Activated CD8-positive, alpha-beta T cell treated with anti-CD3 and anti-CD28 coated beads for 36 hours (primary cell): ENCODE results near the gene AMBN. TPM values are rescaled to one million over a fixed set of nuclear protein-coding genes. Genes with fewer than 3 reads are reported as not detected.
A peak's percentile ranks its signal among the peaks of the same experiment; 100 is the strongest.

Experiments used
- ATAC-seq: fragments of 200-7000 bp; cut with Tn5 transposase; one replicate; pipeline ENCODE4 v1.10.0; 2021; ENCODE audit warnings: mild to moderate bottlenecking, moderate library complexity
- CTCF ChIA-PET: fragments of 350-600 bp; sonication (Branson Sonifier 250); formaldehyde crosslinking; loops from one replicate; lab custom pipeline; 2021; ENCODE audit warnings: antibody characterized with exemption; lab: Charles Lee
- POLR2A ChIA-PET: fragments of 350-600 bp; sonication (Branson Sonifier 250); formaldehyde crosslinking; loops from one replicate; lab custom pipeline; 2021; ENCODE audit warnings: antibody characterized with exemption; lab: Charles Lee
- DNase-seq: peaks from one replicate; pipeline ENCODE4 v3.0.0-alpha.2; 2020
- H3K27ac Mint-ChIP-seq: one replicate; pipeline ENCODE4 v1.8.0; 2021; ENCODE audit warnings: mild to moderate bottlenecking, mixed read lengths
- H3K27me3 Mint-ChIP-seq: one replicate; pipeline ENCODE4 v1.8.0; 2021; ENCODE audit warnings: mixed read lengths
- H3K36me3 Mint-ChIP-seq: one replicate; pipeline ENCODE4 v1.8.0; 2021; ENCODE audit warnings: low read depth, mixed read lengths
- H3K4me1 Mint-ChIP-seq: one replicate; pipeline ENCODE4 v1.8.0; 2021; ENCODE audit warnings: low read depth, mixed read lengths
- H3K4me3 Mint-ChIP-seq: one replicate; pipeline ENCODE4 v1.8.0; 2021; ENCODE audit warnings: mild to moderate bottlenecking, moderate library complexity, mixed read lengths
- H3K9me3 Mint-ChIP-seq: one replicate; pipeline ENCODE4 v1.8.0; 2021; ENCODE audit warnings: mixed read lengths
- intact Hi-C: fragments of 100-400 bp; cut with micrococcal nuclease; formaldehyde crosslinking; loops from one replicate; pipeline ENCODE4 v1.10.0; 2022
- total RNA-seq, 2 experiments: library from RNA; stranded (reverse); gene quantifications; one replicate each; pipeline ENCODE4 v1.2.3, GENCODE V29; 2021
- TF ChIP-seq, protein P1 (sequence below): fragments of 200-600 bp; IDR thresholded peaks from one replicate; pipeline ENCODE4 v1.8.0; 2022; ENCODE audit warnings: antibody characterized with exemption, mild to moderate bottlenecking

The AMBN gene
- total RNA-seq, 2 experiments from 2014 or later: not detected

DNA sequence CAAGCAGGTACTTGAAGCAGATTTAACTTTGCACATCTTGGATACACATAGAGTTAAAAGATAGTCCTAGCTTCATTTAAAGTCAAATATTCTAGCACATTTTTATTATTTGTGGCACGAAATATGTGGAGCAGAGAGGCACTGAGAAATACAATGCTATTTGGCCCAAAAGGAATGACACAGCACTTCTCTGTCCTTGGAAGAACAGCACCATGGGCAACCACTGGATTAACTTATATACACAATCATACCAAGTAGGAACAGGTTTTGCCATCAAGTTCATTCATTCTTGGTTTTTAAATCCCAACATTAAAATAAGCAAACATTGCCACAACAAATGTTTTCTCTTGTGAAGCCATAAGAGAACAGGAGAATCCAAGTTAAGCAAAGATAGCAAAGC is 35.6 kb downstream of the AMBN start:
- Mint-ChIP-seq H3K9me3 (no peaks in the 10 kb centered on the region), H3K36me3 (no peaks in the 10 kb centered on the region), H3K27me3 (peaks cover 1% of the 10 kb centered on the region), H3K27ac (no peak overlapping the region), H3K4me1 (peaks cover 12% of the 10 kb centered on the region), H3K4me3 (no peak overlapping the region)
- CTCF ChIA-PET: interaction anchor here (0.9 to 2.4 kb wide), 4 partner anchors 12 to 26 kb away, joined by 3 to 5 read pairs (median 3); no protein-coding TSS in a partner anchor
- ATAC-seq (no peak), DNase-seq (no peak)
- POLR2A ChIA-PET: interaction anchor here (0.6 kb wide), 1 partner anchor 24 kb away, joined by 3 read pairs; no protein-coding TSS in a partner anchor
- TF ChIP-seq, protein P1, sequence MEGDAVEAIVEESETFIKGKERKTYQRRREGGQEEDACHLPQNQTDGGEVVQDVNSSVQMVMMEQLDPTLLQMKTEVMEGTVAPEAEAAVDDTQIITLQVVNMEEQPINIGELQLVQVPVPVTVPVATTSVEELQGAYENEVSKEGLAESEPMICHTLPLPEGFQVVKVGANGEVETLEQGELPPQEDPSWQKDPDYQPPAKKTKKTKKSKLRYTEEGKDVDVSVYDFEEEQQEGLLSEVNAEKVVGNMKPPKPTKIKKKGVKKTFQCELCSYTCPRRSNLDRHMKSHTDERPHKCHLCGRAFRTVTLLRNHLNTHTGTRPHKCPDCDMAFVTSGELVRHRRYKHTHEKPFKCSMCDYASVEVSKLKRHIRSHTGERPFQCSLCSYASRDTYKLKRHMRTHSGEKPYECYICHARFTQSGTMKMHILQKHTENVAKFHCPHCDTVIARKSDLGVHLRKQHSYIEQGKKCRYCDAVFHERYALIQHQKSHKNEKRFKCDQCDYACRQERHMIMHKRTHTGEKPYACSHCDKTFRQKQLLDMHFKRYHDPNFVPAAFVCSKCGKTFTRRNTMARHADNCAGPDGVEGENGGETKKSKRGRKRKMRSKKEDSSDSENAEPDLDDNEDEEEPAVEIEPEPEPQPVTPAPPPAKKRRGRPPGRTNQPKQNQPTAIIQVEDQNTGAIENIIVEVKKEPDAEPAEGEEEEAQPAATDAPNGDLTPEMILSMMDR: no peak
- intact Hi-C loops: no loop called here

DNA sequence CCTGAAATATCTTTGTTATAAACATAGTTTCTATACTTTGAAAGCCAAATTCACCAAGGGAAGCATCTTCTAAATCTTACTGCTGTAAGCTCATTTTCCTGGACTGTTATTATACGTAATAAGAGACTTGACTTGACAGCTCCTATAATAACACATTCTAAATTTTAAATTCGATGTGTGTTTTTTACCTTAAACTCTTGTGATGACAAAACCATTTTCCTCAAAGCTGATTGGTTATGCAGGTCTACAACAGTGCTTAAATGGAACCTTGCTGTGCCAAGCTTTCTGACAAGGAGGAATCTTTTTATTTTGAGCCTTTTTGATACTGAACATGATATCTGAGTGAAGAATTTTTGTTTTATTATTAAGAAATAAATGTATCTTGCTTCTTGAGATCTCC is 36.4 kb downstream of the AMBN start, which contains the start of gene ENAM:
TSS of gene ENAM (plus strand) at position 301 of the 400 bp plus-strand sequence. CDS start 757 bp downstream, outside the sequence.
- peaks cover 1% of the 10 kb centered on the region for H3K27me3 Mint-ChIP-seq
- H3K36me3 Mint-ChIP-seq: no peaks in the 10 kb centered on the region
- ATAC-seq (no peak), DNase-seq (no peak)
- ChIA-PET POLR2A (no interaction called here), CTCF (interaction anchor here (0.9 to 2.4 kb wide), 3 partner anchors 12 to 27 kb away, joined by 3 to 11 read pairs (median 5); no protein-coding TSS in a partner anchor)
- no peak within 1 kb of the TSS for H3K27ac Mint-ChIP-seq
- intact Hi-C loops: no loop called here
- TF ChIP-seq, protein P1: no peak
- peaks cover 9% of the 10 kb centered on the region for H3K4me1 Mint-ChIP-seq
- H3K9me3 Mint-ChIP-seq: no peaks in the 10 kb centered on the region
- no peak within 1 kb of the TSS for H3K4me3 Mint-ChIP-seq

DNA sequence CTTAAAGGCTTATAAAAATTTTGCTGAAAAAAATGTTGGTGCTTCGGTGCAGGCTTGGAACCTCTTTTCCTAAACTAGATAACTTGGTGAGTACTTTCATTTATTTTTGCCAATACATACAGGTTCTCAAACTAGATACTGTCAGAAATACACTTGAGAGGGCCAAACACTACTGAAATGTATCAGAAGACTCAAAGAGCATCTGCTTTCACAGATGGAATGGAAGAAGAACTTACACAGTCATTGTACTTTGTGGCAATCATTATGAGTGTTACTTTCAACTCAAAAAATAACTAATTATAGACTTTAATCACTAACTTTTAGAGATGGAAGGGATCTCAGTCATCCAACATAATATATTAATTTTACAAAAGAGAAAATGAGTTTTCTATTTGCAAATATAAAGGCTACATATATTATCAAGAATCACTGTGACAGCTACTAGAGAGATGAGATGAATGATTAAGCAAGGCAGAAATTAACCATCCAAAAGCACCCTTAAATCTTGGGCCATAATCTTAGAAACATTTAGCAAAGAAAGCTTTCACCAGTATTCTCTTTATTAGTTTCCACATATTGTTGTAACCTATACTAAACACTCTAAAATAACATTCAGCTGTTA is 37.5 kb downstream of the AMBN start:
- Mint-ChIP-seq H3K27me3 (peaks cover 1% of the 10 kb centered on the region), H3K4me3 (no peak overlapping the region), H3K9me3 (no peaks in the 10 kb centered on the region), H3K4me1 (peaks cover 6% of the 10 kb centered on the region), H3K36me3 (no peaks in the 10 kb centered on the region), H3K27ac (no peak overlapping the region)
- TF ChIP-seq, protein P1: no peak
- intact Hi-C loops: no loop called here
- CTCF ChIA-PET: interaction anchor here (1.4 to 2.4 kb wide), 2 partner anchors 14 to 23 kb away, joined by 5 to 11 read pairs; no protein-coding TSS in a partner anchor
- ATAC-seq: peak; percentile 45
- DNase-seq: no peak
- POLR2A ChIA-PET: no interaction called here

DNA sequence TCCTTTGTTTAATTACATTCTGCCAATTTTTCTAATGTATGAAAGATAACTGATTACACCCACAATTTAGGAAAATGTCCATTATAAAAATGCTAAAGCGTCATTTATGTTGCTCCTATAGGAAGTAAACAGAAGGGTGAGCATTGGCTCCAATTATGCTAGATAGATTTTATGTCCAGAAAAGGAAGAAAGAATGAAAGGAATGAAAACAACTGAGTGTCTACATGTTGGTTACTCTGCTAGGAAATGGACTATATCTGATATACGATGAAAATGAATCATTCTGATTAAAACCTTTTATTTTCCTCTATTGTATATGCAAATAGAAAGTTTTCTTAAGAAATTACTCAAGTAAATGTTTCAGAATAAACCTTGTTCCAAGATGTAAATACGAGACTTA is 38.1 kb downstream of the AMBN start:
- H3K36me3 Mint-ChIP-seq: no peaks in the 10 kb centered on the region

More for the DNA sequence above, 38.1 kb downstream of the AMBN start:
- H3K4me3 Mint-ChIP-seq: no peak overlapping the region
- intact Hi-C loops: no loop called here
- H3K4me1 Mint-ChIP-seq: peaks cover 6% of the 10 kb centered on the region
- no peak overlapping the region for H3K27ac Mint-ChIP-seq
- ATAC-seq (no peak), DNase-seq (no peak)
- peaks cover 4% of the 10 kb centered on the region for H3K27me3 Mint-ChIP-seq
- TF ChIP-seq, protein P1: no peak
- no peaks in the 10 kb centered on the region for H3K9me3 Mint-ChIP-seq
- ChIA-PET POLR2A (no interaction called here), CTCF (no interaction called here)
